ENCODE results near the gene PSG1.

GRCh38 chr19:42872608-42873007, 6.9 kb downstream of the PSG1 start:
- TF ChIP-seq POLR2AphosphoS5 (IDR thresholded peaks at IDR 0.05; ENCODE audit: low read depth, low read length) (no peak), REST (IDR thresholded peaks at IDR 0.05; ENCODE audit: insufficient read depth in 1 of 2, low read depth in 2 of 2, low read length in 2 of 2) (no peak), TAF1 (IDR thresholded peaks at IDR 0.05; ENCODE audit: borderline replicate concordance, insufficient read depth, low read length) (no peak), SIN3A (IDR thresholded peaks at IDR 0.05; ENCODE audit: borderline replicate concordance, insufficient read depth, low read length) (no peak), FOXP2 (optimal IDR thresholded peaks at IDR 0.05; ENCODE audit: borderline replicate concordance, extremely low read depth, extremely low read length, insufficient read depth) (no peak)

Data from PFSK-1 (cell line).